OCI-LY7 (cell line): ENCODE data around the gene LEMD1.

Experiments
- EZH2phosphoT487 ChIP-seq: fragments of 200-600 bp; sonication (generic); IDR thresholded peaks from 2 replicates; pipeline ENCODE4 v1.6.1; 2018; ENCODE audit warnings: low read depth, borderline replicate concordance, mild to moderate bottlenecking, mixed run types, antibody characterized with exemption, low read length, moderate library complexity, mixed read lengths
- TF ChIP-seq, protein P1 (sequence below): fragments of 200-600 bp; sonication (generic); conservative IDR thresholded peaks from 2 replicates; pipeline ENCODE4 v1.5.1; 2014; ENCODE audit warnings: mild to moderate bottlenecking, antibody characterized with exemption, low read length, moderate library complexity, mixed read lengths

DNA sequence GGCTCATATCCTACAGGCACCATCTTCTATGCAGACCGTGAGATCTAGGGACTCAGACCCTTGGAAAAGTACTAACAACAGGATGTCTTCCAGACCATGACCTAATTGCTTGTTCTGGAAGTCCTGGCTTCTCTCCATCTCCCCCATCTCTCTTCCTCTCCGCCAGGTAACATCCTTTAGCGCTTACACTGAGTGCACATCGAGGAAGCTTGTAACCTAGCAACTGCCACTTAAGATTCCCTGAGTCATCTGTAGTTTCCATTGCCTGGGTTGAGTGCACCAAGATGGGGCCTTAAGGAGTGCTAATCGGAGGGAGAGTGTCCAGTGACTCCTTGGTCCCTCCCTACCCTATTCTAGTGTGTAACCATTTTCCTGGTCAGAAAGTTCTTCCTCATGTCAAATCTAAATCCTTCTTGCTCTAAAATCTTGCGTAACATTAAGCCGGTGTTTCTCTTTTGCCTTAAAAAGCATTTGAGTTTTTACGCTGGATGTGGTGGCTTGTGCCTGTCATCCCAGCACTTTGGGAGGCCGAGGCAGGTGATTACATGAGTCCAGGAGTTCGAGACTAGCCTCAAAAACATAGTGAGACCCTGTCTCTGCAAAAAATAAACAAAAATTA, 74.8 kb downstream of the LEMD1 start:
- TF ChIP-seq, protein P1, sequence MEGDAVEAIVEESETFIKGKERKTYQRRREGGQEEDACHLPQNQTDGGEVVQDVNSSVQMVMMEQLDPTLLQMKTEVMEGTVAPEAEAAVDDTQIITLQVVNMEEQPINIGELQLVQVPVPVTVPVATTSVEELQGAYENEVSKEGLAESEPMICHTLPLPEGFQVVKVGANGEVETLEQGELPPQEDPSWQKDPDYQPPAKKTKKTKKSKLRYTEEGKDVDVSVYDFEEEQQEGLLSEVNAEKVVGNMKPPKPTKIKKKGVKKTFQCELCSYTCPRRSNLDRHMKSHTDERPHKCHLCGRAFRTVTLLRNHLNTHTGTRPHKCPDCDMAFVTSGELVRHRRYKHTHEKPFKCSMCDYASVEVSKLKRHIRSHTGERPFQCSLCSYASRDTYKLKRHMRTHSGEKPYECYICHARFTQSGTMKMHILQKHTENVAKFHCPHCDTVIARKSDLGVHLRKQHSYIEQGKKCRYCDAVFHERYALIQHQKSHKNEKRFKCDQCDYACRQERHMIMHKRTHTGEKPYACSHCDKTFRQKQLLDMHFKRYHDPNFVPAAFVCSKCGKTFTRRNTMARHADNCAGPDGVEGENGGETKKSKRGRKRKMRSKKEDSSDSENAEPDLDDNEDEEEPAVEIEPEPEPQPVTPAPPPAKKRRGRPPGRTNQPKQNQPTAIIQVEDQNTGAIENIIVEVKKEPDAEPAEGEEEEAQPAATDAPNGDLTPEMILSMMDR: no peak
- TF ChIP-seq EZH2phosphoT487: no peak
